Gastroesophageal sphincter (tissue), 3 donors: ENCODE results near the gene VPS37C.

Experiments
- CTCF ChIP-seq, 4 experiments: fragments of 200-600 bp in 2 of 4; fragments of 450-650 bp in 2 of 4; sonication (generic) in 1 of 4; IDR thresholded peaks; one replicate each; pipeline ENCODE4 v1.5.1; 2017 to 2019; ENCODE audit warnings: antibody characterized with exemption in 4 of 4, mild to moderate bottlenecking in 2 of 4, moderate library complexity in 2 of 4
- EP300 ChIP-seq: sonication (generic); formaldehyde crosslinking; IDR thresholded peaks from one replicate; pipeline ENCODE4 v1.6.1; 2017; ENCODE audit warnings: antibody characterized with exemption, mild to moderate bottlenecking

GRCh38 chr11:61146416-61146815 lies 14.8 kb downstream of the VPS37C start:
- TF ChIP-seq EP300 (no peak), CTCF (IDR thresholded peaks at IDR 0.05) (no peak)
